ENCODE results near the gene CAB39. TPM values are rescaled to one million over a fixed set of nuclear protein-coding genes. Genes with fewer than 3 reads are reported as not detected.

The CAB39 gene
- total and polyA plus RNA-seq, 12 donors = 17.3 to 99.7 (median 90.0) TPM

GRCh38 chr2:230830428-230830827 is 117.8 kb downstream of the CAB39 start:
- WGBS, 2 donors = 77 to 84% methylated on average over 7 of the region's 7 CpGs
- ATAC-seq (no peak), DNase-seq (no peak)
- intact Hi-C loops (cut with DNase I) = no loop called here
- Histone ChIP-seq H3K4me1 (peaks cover 0 to 14% (median 7%) of the 10 kb centered on the region in 9 donors), H3K36me3 (no peaks in the 10 kb centered on the region), H3K27ac (no peak overlapping the region), H3K9me3 (peaks cover 0 to 8% (median 0%) of the 10 kb centered on the region in 11 donors), H3K27me3 (peaks cover 9 to 68% (median 46%) of the 10 kb centered on the region in 7 donors), H3K4me3 (no peak overlapping the region)
- TF ChIP-seq CTCF (IDR thresholded peaks at IDR 0.05) = no peak

GRCh38 chr2:230840301-230840700 is 127.7 kb downstream of the CAB39 start:
- TF ChIP-seq CTCF (IDR thresholded peaks at IDR 0.05) = no peak
- H3K36me3 ChIP-seq = no peaks in the 10 kb centered on the region
- H3K9me3 ChIP-seq = peaks cover 0 to 15% (median 0%) of the 10 kb centered on the region in 11 donors
- H3K4me1 ChIP-seq = no peaks in the 10 kb centered on the region
- intact Hi-C loops (cut with DNase I) = no loop called here
- WGBS, 2 donors = 48 to 70% methylated on average over 2 of the region's 2 CpGs
- H3K4me3 ChIP-seq = no peak overlapping the region
- ATAC-seq = no peak
- peaks cover 0 to 20% (median 6%) of the 10 kb centered on the region in 7 donors for H3K27me3 ChIP-seq
- H3K27ac ChIP-seq = no peak overlapping the region
- no peak for DNase-seq

DNA sequence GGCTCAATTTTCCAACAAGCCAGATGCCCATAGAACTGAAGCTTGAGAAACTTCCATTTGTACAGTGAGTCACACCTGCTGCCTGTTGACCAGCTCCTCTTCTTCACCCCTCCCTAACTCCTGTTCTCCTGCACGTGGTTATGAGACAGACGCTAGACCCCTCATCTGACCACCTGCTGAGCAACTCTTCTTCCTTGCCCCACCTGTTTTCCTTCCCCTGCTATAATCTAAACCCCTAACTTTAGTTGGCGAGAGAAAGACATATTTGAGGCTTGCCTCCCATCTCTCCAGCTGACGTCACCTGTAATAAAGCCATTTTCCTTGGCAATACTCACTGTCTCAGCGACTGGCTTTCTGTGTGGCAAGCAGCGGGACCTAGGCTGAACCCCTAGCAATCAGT is 129.8 kb downstream of the CAB39 start:
- Histone ChIP-seq H3K4me1 (peaks cover 0 to under 1% (median 0%) of the 10 kb centered on the region in 9 donors), H3K27me3 (peaks cover 0 to 23% (median 12%) of the 10 kb centered on the region in 7 donors), H3K4me3 (no peak overlapping the region), H3K27ac (no peak overlapping the region), H3K36me3 (no peaks in the 10 kb centered on the region), H3K9me3 (peaks cover 0 to 24% (median 0%) of the 10 kb centered on the region in 11 donors)
- no peak for ATAC-seq
- 73 to 76% methylated on average over 6 of the region's 6 CpGs for WGBS, 2 donors
- DNase-seq = no peak
- intact Hi-C loops (cut with DNase I) = no loop called here
- no peak for TF ChIP-seq CTCF (IDR thresholded peaks at IDR 0.05)

DNA sequence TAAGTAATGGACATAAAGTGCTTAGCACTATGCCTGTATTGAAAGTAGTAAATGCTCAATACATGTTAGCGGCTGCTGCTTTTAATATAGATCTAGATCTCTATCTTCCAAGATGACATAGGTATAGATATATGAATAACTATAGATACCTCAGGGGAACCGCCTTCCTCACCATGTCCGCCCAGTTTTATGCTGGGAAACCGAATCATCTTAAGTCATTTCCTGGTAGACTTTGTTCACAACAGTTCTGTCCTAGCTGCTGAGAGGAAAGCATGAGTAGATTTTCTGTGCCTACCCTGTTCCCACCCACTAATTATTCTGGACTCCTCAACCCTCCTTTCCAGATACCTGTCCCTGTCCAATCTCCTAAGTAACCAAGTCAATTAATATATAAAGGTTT is 130.5 kb downstream of the CAB39 start:
- peaks cover 0 to 8% (median 0%) of the 10 kb centered on the region in 9 donors for H3K4me1 ChIP-seq
- no peak overlapping the region for H3K27ac ChIP-seq
- no peak overlapping the region for H3K4me3 ChIP-seq
- peaks cover 0 to 23% (median 14%) of the 10 kb centered on the region in 7 donors for H3K27me3 ChIP-seq
- H3K36me3 ChIP-seq = no peaks in the 10 kb centered on the region
- intact Hi-C loops (cut with DNase I) = no loop called here
- WGBS, 2 donors = 75 to 76% methylated on average over 4 of the region's 4 CpGs
- TF ChIP-seq CTCF (IDR thresholded peaks at IDR 0.05) = no peak
- DNase-seq (no peak), ATAC-seq (no peak)
- peaks cover 0 to 21% (median 0%) of the 10 kb centered on the region in 11 donors for H3K9me3 ChIP-seq
